GM19372 (cell line): ENCODE results near the gene COL13A1.

ENCODE experiments used
- ATAC-seq: cut with Tn5 transposase; IDR thresholded peaks from one replicate; pipeline ENCODE4 v1.9.1; 2021; ENCODE audit warnings: mild to moderate bottlenecking, low read depth, moderate library complexity; ENCODE audit not compliant: unreplicated experiment

The COL13A1 gene

DNA sequence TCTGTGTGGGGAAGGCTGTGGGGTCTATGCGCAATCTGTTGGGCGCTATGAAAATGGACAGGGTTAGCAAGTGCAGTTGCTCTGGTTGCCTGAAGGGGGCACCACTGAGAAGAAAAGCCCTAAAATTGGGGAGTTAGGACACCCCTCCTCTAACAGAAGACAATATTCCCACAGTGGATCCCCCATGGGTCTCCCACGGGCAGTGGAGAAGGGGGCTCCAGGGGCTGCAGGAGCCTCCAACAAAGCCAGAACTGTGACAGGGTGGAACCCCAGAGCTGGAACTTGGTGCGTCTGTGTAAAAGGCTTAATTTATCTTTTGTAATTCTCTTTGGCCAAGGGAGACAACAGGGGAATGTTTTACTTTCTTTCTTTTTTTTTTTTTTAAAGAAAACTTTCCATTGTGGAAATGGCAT lies 12.5 kb upstream of the COL13A1 start:
- no peak for ATAC-seq

DNA sequence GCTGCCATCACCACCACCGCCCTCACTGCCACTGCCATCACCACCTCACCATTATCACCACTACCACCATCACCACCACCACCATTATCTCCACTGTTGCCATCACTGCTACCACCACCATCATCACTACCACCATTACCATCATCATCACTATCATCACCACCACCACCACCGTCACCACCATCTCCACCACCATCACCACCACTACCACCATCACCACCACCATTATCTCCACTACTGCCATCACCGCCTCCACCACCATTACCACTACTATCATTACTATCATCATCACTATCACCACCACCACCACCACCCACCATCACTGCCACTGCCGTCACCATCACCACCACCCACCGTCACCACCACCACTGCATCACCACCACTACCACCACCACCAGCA lies 9.9 kb upstream of the COL13A1 start:
- ATAC-seq = no peak

DNA sequence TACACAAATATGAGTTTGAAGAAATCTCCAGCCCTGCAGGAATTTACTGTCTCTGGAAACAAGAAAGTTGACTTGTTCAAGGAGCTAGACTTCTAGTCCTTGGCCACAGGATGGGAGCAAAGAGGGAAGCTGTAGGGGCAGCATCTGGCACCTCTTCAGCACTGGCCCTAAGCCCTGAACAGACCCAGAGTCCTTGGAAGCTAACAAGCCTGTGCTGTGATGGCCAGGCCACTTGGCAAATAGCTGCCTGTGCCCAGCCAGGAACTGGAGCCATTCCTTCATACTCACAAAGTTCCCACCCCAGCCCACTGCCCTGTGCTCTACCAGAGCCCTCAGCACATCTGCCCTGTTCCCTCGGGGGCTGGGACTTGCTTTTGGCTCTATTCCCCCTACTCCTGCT lies 9.4 kb upstream of the COL13A1 start:
- ATAC-seq = no peak

DNA sequence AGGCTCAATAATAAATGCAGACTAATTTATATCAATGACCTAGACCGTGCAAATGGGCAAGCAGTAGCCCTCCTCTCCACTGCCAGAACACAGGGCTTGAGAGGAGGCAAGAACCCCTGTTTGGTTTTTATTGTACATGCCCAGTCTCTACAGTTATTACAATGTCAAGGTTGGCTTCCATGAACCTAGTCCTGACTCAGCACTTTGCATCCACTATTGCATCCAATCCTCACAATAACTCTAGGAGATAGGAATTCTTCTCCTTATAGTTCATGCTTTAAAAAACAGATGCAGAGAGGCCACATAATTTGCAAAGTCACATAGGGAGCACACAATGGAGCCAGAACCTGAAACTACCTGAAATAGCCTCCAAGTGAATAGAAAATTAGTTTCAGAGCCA lies 7.0 kb upstream of the COL13A1 start:
- no peak for ATAC-seq

DNA sequence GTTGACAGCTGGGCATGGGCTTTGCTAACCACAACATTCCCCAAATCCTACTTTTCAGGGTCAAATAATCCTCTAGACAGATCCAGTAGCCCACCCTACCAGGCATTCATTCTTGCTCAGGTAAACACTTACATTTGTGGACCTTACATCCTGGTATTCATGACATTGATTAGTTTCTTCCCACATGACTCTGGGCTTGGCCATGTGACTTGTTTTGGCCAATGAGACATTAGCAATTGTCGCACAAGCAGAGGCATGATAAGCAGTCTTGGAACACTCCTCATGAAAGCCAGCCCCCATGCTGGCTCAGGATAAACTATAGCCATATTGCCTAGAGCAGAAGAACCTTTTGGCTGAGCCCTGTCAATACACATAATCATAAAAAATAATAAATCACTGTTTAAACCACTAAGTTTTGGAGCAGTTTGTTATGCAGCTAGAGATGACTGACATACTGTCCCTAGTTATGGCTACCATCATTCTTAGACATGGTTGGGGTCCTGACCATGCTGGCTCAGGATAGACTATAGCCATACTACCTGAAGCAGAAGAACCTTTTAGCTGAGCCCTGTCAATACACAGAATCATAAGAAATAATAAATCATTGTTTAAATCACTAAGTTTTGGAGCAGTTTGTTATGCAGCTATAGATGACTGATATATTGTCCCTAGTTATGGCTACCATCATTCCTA lies 6.3 kb upstream of the COL13A1 start:
- ATAC-seq = no peak

DNA sequence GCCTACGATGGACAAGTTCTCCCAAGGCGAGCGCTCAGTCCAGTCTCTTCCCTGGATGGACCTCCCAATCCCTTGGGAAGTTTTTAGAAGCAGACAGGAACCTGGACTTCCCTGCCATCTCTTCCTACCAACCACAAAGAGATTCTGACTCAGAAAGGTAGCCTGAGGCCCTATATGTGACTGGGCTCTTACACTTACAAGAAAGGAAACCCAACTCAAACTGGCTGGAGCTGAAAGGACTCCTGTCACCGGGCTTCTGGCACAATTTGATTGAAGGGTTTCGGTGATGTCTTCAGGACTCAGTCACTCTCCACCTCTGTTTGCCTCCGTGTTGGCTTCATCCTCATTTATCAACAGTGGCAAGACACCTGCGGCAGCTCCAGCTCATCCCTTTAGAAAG lies 3.7 kb upstream of the COL13A1 start:
- ATAC-seq = no peak

DNA sequence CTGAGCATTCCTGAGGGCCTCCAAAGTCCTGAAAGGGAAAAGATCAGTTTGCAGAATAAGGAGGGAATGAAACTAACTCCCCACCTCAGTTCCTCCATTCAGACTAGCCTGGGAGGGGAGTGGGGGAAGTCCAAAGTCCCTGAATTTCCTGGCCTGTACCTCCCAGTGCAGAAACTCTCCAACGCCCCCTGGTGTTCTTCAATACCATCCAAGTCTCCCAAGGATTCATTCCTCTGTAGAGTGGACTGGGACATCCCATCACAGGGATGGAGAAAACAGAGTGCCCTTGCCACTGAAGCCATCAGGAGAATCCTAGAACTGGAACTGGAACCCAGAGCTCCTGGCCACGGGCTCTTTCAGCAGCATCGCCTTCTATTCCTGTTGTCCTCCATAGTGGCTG lies 1.6 kb upstream of the COL13A1 start:
- ATAC-seq = no peak

DNA sequence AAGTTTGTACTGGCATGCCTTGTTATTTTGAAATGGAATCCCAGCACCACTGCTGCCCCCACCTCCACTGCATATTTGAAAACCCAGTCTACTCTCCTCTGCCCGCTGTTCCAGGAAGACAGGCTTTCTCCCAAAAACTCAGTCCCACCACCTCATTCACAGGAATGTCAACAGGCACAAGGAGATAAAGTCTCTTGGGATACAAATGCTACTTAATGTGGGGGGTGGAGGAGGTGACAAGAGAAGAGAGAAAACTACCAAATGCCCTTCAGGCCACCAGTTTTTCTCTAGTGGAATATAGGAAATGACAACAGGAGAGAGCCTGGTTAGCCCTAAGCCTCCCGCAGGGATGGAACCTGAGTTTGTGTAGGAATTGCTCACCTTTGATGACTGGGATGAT lies 1.0 kb upstream of the COL13A1 start:
- ATAC-seq = no peak

DNA sequence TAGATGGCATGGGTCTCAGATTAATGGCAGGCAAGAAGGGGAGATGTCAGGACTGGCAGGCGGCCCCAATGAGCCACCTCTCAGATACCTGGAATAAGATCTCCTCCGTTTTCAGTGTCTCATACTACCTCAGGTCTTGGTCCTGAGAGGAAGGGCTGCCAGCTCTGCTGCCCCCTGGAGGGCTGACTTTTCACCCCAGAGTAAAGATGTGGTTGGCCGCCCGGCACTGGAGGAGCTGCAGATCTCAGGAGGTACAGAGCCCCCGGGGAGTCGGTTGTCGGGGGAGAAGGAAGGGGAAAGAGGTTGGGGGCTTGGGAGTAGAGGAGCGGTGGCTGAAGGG lies 642 bp upstream of the COL13A1 start:
- no peak for ATAC-seq

DNA sequence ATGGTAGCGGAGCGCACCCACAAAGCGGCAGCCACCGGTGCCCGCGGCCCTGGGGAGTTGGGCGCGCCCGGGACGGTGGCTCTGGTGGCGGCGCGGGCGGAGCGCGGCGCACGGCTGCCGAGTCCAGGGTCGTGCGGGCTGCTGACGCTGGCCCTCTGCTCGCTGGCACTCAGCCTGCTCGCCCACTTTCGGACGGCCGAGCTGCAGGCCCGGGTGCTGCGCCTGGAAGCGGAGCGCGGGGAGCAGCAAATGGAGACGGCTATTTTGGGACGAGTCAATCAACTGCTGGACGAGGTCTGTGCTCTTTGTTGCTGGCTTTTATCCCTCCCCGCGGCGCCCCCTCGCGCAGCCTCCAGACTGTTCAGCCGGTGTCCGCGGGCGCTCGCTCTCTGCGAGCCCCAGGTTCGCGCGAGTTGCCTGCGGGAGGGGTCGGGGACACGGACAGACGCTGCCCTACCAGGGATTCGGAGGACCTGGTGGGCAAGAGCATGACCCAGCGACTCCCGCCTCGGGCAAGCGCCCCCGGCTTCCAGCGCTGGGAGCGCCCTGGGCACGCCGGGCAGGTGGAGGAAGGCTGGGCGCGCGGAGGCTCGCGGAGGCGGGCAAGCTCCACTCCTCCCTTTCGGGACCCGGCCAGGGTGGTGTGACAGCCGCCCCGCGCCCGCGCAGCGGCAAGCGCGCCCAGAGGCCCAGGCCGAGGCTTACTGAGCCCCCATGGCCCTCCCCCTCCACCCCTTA lies 887 bp downstream of the COL13A1 start:
- no peak for ATAC-seq

DNA sequence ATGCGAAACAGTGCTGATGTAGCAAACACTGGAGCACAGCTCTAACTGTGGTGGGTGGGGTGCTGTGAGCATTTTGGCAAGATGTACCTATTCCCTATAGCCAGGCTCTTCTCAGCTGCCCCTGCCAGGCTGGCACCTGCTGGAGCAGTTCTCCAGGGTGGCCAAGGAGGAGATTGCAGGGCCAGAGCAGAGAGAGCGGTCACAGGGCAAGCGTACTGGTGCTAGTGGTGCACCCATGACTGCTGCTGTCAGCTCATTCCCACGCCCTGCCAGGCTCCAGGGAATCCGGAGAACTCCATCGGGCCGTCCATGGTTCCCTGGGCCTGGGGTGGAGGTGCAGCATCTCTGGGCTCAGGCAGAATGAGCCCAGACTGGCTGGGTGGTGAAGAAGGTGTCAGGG lies 2.1 kb downstream of the COL13A1 start:
- ATAC-seq = no peak

DNA sequence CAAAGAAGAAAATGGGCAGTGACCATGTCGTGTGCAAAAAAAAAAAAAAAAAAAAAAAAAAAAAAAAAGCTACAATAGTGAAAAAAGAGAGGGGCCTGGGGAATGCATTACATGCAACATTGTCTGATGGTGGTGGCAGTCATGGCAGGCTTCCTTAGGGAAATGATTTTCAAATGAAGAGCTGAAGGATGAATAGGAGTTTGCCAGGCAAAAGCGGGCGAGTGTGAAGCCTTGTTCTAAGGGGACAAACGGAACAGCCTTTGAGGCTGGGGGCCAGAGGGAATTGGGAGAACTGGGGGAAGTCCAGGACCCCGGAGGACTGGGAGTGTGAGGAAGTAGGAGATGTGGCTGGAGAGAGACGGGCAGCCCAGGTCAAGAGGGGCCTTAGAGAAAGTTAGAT lies 3.1 kb downstream of the COL13A1 start:
- no peak for ATAC-seq

DNA sequence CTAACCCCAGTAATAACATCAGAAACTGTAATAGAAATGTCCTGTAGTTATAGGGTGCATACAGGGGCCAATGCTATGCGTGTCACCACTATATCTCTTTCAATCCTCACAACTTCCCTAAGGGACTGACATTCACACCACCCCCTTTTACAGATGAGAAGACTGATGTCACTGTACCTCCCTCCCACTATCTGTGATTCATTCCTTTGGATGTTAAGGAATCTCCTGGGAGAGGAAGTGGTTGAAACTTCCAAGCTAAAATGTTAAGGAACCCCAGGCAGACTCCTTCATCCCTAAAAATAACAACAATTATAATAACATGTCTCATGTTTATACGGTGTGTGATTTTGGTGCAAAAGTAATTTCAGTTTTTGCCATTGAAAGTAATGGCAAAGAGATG lies 5.4 kb downstream of the COL13A1 start:
- no peak for ATAC-seq

DNA sequence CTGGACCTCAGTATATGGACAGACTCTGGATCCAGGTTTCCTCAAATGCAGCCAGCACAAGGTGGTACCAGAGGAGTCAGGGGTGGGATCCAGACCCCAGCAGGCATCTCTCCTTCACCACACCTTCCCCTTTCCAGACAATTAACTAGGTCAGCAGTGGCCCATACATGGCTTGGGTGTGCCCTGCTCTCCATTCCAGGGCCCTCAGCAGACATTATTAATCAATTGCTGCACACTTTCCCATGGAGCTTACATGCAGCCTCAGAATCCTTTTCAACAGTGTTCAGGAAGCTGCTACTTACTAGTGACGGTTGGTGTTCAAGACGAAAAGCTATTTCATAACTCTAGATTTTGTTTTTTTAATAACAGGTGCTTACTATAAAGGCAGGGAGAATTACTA lies 6.0 kb downstream of the COL13A1 start:
- no peak for ATAC-seq

DNA sequence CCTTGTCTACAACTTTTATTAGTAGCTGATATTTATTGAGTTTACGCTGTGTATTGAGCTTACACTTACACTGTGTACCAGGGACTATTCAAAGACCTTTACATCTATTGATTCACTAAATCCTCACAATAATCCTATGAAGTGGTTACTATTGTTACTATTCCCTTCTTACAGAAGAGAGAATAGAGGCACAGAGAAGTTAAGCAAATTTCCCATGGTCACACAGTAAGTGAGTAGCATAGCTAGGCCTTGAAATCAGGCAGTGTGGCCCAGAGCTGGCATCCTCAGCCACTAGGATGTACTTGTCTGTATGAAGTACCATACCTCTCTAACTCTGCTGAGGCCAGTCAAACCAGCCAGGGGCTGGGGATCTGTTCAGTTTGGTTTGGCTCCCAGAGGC lies 7.6 kb downstream of the COL13A1 start:
- no peak for ATAC-seq

DNA sequence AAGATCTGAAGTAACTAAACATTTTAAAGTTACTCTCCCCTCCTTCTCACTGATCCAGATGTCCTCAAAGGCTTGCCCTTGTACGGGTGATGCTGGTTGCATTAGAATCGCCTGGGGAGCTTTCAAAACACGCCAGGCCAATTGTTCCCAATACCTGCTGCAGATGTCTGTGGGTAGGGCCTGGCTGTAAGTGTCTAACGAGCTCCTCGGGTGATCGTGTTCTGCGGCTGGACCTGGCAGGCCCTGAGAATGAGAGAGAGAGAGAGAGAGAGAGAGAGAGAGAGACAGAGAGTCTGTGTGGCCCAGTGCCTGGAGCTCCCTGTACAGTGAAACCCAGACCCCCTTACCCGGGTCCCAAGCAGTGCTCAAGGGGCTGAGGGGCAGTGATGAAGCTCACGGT lies 8.4 kb downstream of the COL13A1 start:
- ATAC-seq = no peak

DNA sequence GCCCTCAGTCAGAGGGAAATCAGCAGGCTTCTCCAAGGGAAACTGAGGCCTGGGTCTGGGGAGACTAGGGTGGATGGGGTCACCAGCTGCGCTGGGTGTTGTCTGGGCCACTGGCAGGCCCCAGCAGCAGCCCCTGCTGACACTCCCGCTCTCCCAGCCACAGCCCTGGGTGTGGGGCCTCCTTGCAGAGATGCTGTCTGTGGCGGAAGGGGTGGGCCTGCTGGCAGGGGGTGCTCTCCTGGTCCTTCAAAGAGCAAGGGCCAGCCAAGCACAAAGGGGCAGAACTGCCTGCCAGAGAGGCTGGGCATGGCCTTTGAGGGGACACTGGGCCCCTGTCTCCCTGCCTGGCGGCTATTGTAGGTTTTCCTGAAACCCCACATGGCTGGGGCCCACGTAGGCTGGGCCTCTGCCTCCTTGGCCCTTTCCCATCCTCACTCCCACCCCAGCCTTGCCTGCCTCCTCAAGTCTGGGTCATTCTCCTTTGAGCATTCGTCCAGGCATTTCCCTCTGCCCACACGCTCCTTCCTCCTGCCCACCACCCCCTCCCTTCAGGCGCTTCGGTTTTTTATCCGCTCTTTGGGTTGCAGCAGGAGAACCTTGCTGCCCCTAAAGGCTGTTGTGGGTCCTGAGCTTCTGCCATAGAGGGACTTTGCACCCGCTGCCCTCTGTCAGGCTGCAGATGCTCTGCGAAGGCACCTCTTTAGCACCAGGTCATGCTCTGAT lies 9.1 kb downstream of the COL13A1 start:
- no peak for ATAC-seq

DNA sequence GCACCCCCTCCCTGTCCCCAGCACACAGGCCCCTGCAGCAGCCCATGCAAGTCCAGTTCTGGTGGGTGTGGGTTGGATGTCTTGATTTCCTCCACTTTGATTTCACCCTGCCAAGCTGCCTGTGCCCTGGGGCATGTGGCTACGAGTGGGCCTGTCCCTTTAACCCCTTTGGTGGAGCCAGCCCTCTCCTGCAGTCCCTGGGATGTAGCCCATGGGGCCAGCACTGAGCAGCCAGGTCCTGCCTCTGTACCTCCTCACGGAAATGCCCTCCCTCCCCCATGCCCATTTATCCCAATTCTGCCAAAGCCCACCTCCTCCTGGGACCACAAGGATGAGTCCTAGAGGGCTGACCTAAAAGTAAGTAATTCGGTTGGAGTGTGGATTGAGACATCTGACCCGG lies 11.9 kb downstream of the COL13A1 start:
- ATAC-seq = no peak

DNA sequence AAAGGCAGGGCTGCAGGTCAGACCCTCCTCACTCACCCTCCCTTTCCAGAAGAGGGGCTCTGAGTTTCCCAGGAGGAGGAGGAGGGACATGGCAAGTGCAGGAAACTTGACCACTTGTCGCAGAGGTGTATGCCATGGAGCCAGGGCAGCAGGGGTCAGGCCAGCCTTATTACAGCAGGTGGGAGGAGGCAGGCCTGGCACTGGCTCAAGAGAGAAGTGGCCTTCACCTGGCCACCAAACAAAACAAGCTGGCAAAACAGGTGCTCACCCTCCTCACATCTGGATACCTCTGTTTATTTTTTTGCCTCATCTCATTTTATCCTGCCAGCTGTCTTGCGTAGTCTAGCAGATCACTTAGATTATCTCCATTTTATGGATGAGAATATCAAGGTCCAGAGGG lies 12.5 kb downstream of the COL13A1 start:
- no peak for ATAC-seq

DNA sequence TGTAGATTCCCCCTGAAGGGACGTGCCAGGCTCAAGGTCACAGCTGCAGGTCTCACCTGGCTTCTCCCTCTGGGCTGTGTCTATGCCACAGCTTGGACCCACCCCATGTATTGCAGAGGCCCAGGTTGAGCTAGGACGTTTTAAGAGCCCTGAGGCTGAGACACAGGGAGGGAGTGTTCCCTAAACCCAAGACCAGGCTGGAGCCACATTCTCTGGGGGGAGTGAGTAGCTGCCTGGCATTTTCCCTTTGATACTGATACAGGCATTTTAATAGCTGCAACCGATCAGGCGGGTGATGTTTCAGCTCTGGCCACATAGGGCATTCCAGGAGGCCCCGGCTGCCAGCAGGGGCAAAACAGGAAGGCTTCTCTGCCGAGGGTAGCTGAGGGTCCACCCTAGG lies 13.4 kb downstream of the COL13A1 start:
- ATAC-seq = no peak

DNA sequence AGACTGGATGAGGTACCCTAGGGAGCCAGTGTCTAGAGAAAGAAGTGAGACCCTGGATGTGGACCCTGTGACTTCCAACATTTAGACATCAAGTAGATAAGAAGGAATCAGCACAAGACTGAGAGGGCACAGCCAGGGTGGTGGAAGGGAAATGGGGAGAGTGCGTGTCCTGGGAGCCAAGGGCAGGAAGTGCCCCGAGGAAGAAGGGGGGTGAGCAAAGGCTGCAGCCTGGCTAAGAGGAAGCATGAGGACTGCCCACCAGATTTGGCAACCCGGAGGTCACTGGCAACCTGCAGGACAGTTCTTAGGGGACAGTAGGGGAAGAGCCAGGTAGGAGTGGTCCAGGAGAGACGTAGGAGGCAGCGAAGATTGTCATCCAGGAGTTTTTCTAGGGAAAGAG lies 14.8 kb downstream of the COL13A1 start:
- ATAC-seq = no peak

DNA sequence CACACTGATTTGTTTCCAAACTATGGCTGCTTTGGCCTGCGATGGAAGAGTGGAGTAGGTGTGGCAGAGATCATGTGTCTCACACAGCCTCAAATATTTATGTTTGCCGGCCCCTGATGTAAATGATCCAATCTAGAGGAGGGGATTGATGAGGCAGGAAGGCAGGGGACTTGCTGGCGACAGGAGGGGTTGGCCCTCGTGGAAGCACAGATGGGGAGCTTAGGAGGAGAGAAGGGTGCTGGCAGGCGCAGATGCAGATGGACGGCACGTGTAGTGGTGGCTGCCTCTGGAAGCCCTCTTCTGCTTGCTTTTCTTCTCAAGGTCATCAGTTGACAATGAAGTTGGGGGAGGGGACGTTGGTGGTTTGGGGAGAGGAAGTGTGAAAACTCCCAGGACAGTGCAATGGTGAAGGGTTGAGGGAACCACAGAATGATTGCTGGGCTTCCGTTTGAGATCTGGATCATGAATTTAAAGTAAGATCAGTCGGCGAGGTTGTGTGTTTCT lies 15.4 kb downstream of the COL13A1 start:
- no peak for ATAC-seq
